ENCODE measurements around the gene SMLR1. TPM values are rescaled to one million over a fixed set of nuclear protein-coding genes. Genes with fewer than 3 reads are reported as not detected.

Gene SMLR1
- total and polyA plus RNA-seq, 2 donors (not counting 3 experiments of a cell fraction or from before 2014, with no cell fraction given) = not detected

GRCh38 chr6:130859161-130859867, 32.1 kb downstream of the SMLR1 start:
- no TSS peak for BruUV-seq (replicated peaks)
- H4K20me1 ChIP-seq (replicated peaks; ENCODE audit: control insufficient read depth, extremely low read depth, insufficient read depth, low read length) = no peaks in the 10 kb centered on the region
- dilution Hi-C loops (cut with MboI; ENCODE audit: extremely low pct_ligation_motif_present, low sequenced_read_pairs) (no loop called here), intact Hi-C loops (cut with micrococcal nuclease) (no loop called here)
- no peak overlapping the region for H2AFZ ChIP-seq (ENCODE audit: low read depth, low read length)
- no peaks in the 10 kb centered on the region for H3K27me3 ChIP-seq (ENCODE audit: control insufficient read depth in 2 of 2, insufficient read depth in 2 of 2, low read length in 2 of 2)
- FAIRE-seq = no peak
- no peak overlapping the region for H3K9ac ChIP-seq (replicated peaks; ENCODE audit: extremely low read depth, insufficient read depth, low read length)
- H3K9me3 ChIP-seq (replicated peaks; ENCODE audit: control insufficient read depth, insufficient read depth, low read length) = no peaks in the 10 kb centered on the region
- ChIA-PET POLR2A (no interaction called here), CTCF (interaction anchor here (0.9 to 6.1 kb wide), 3 partner anchors 12 to 565 kb away, joined by 3 to 39 read pairs (median 3); partner anchors contain the start of gene TMEM200A)
- no peak overlapping the region for H3K4me3 ChIP-seq (replicated peaks in 1 of 3; ENCODE audit: insufficient read depth in 1 of 3, low read depth in 1 of 3, low read length in 3 of 3)
- DNase-seq (ENCODE audit: low read depth, low spot score) = no peak
- H3K9me1 ChIP-seq (replicated peaks; ENCODE audit: control insufficient read depth, extremely low read depth, insufficient read depth, low read length) = no peaks in the 10 kb centered on the region
- H3K27ac ChIP-seq (ENCODE audit: insufficient read depth, low read depth, low read length) = no peak overlapping the region
- H3K4me1 ChIP-seq (ENCODE audit: control insufficient read depth, extremely low read depth, insufficient read depth, low read length) = no peaks in the 10 kb centered on the region
- no peak for TF ChIP-seq JUN (IDR thresholded peaks at IDR 0.05; ENCODE audit: borderline replicate concordance, insufficient read depth, insufficient read length, low read depth)
- TF ChIP-seq EZH2 (IDR thresholded peaks at IDR 0.05; ENCODE audit: borderline replicate concordance, low read depth, low read length, severe bottlenecking) = no peak
- no peak for TF ChIP-seq GATA2 (IDR thresholded peaks at IDR 0.05; ENCODE audit: insufficient read depth, insufficient read length, low read depth, low read length)
- no peak for TF ChIP-seq FOS (IDR thresholded peaks at IDR 0.05; ENCODE audit: borderline replicate concordance, insufficient read depth, low read length)
- no peak for TF ChIP-seq MAX (IDR thresholded peaks at IDR 0.05; ENCODE audit: insufficient read depth, insufficient read length)
- TF ChIP-seq POLR2AphosphoS5 (IDR thresholded peaks at IDR 0.05; ENCODE audit: insufficient read depth, low read depth, low read length) = no peak
- no peak for TF ChIP-seq POLR2A (IDR thresholded peaks at IDR 0.05; ENCODE audit: low read depth, low read length)
- TF ChIP-seq MYC (IDR thresholded peaks at IDR 0.05; ENCODE audit: low read depth, low read length) = no peak
- TF ChIP-seq, protein P1, sequence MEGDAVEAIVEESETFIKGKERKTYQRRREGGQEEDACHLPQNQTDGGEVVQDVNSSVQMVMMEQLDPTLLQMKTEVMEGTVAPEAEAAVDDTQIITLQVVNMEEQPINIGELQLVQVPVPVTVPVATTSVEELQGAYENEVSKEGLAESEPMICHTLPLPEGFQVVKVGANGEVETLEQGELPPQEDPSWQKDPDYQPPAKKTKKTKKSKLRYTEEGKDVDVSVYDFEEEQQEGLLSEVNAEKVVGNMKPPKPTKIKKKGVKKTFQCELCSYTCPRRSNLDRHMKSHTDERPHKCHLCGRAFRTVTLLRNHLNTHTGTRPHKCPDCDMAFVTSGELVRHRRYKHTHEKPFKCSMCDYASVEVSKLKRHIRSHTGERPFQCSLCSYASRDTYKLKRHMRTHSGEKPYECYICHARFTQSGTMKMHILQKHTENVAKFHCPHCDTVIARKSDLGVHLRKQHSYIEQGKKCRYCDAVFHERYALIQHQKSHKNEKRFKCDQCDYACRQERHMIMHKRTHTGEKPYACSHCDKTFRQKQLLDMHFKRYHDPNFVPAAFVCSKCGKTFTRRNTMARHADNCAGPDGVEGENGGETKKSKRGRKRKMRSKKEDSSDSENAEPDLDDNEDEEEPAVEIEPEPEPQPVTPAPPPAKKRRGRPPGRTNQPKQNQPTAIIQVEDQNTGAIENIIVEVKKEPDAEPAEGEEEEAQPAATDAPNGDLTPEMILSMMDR (IDR thresholded peaks at IDR 0.05; ENCODE audit: extremely low read depth in 1 of 2, insufficient read depth in 1 of 2, low read depth in 1 of 2, low read length in 2 of 2) = no peak
- no peak overlapping the region for H3K4me2 ChIP-seq (ENCODE audit: insufficient read depth, low read length)
- H3K79me2 ChIP-seq (ENCODE audit: control insufficient read depth, insufficient read depth, low read length) = no peaks in the 10 kb centered on the region
- H3K36me3 ChIP-seq (ENCODE audit: control insufficient read depth in 2 of 2, extremely low read depth in 1 of 2, insufficient read depth in 2 of 2, low read length in 2 of 2) = peaks cover 0 to 1% of the 10 kb centered on the region in 2 experiments
